ENCODE results near the gene NABP2.

The NABP2 gene

DNA sequence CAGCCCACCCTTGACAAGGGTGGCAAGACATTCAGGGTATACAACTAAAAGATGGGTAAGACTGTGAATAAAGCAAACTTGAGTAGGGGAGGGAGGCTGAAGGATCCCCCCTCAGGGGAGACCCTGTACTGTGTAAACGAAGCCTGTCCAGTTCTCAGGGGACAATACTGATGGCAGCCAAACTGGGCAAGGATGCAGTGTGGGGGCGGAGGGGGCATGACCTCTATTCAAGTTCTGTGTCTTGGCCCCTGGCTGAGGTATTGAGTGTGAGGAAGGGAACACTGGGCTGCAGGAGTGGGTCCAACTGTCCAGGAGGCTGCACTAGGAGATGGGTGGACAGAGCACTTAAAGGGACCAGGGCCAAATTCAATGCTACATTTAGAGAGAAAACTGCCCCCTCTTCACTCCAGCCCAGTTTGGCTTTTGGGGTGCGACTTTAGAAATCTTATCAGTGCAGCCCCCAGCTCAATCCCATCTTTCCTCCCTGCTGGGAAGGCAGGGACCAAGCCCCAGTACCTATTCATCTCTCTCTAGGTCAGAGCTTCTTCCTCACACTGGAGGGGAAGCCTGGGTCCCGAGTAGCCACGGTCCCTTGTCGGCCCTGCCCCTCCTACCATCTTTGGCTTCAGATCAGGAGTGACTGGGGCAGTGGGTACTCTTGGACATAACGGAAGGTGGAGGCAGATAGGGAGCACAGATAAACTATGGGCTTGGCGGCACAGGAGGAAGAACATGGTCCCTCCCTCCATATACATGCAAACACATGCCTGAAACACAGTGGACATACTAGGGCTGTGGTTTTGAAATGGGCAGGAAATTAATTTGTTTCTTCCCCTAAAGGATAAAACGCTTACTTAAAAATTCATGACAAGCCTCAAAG is 17.5 kb downstream of the NABP2 start:
- H3K27ac ChIP-seq: no peak overlapping the region
- no peaks in the 10 kb centered on the region for H3K36me3 ChIP-seq (ENCODE audit: control insufficient read depth, insufficient read depth, low read length)
- TF ChIP-seq CTCF (IDR thresholded peaks at IDR 0.05): no peak
- no peak overlapping the region for H2AFZ ChIP-seq
- H3K4me1 ChIP-seq: no peaks in the 10 kb centered on the region
- H3K9ac ChIP-seq: no peak overlapping the region
- no peak overlapping the region for H3K4me3 ChIP-seq (ENCODE audit: low read depth, low read length)
- H3K79me2 ChIP-seq: no peaks in the 10 kb centered on the region
- no peak overlapping the region for H3K4me2 ChIP-seq (ENCODE audit: low read length)
- H3K27me3 ChIP-seq (ENCODE audit: control insufficient read depth, insufficient read depth, low read length): no peaks in the 10 kb centered on the region
- H3K9me3 ChIP-seq (ENCODE audit: control insufficient read depth, low read length): no peaks in the 10 kb centered on the region

GRCh38 chr12:56242986-56243385 is 18.8 kb downstream of the NABP2 start:
- H3K4me3 ChIP-seq (ENCODE audit: low read depth, low read length): no peak overlapping the region
- no peak overlapping the region for H2AFZ ChIP-seq
- no peak overlapping the region for H3K4me2 ChIP-seq (ENCODE audit: low read length)
- H3K27ac ChIP-seq: no peak overlapping the region
- H3K9ac ChIP-seq: no peak overlapping the region
- no peaks in the 10 kb centered on the region for H3K36me3 ChIP-seq (ENCODE audit: control insufficient read depth, insufficient read depth, low read length)
- no peaks in the 10 kb centered on the region for H3K9me3 ChIP-seq (ENCODE audit: control insufficient read depth, low read length)
- no peak for TF ChIP-seq CTCF (IDR thresholded peaks at IDR 0.05)
- no peaks in the 10 kb centered on the region for H3K27me3 ChIP-seq (ENCODE audit: control insufficient read depth, insufficient read depth, low read length)
- H3K4me1 ChIP-seq: no peaks in the 10 kb centered on the region
- no peaks in the 10 kb centered on the region for H3K79me2 ChIP-seq

GRCh38 chr12:56243731-56244181 is 19.6 kb downstream of the NABP2 start:
- Histone ChIP-seq H3K4me1 (no peaks in the 10 kb centered on the region), H3K9ac (no peak overlapping the region), H3K4me2 (ENCODE audit: low read length) (no peak overlapping the region), H2AFZ (no peak overlapping the region), H3K79me2 (peaks cover 3% of the 10 kb centered on the region), H3K27ac (no peak overlapping the region), H3K27me3 (ENCODE audit: control insufficient read depth, insufficient read depth, low read length) (no peaks in the 10 kb centered on the region), H3K4me3 (ENCODE audit: low read depth, low read length) (no peak overlapping the region), H3K9me3 (ENCODE audit: control insufficient read depth, low read length) (no peaks in the 10 kb centered on the region), H3K36me3 (ENCODE audit: control insufficient read depth, insufficient read depth, low read length) (no peaks in the 10 kb centered on the region)
- TF ChIP-seq CTCF (IDR thresholded peaks at IDR 0.05): no peak

- peaks cover 6% of the 10 kb centered on the region for H3K79me2 ChIP-seq
- H3K4me3 ChIP-seq (ENCODE audit: low read depth, low read length): no peak overlapping the region
- no peak for TF ChIP-seq CTCF (IDR thresholded peaks at IDR 0.05)
- H3K4me2 ChIP-seq (ENCODE audit: low read length): no peak overlapping the region
- H3K9ac ChIP-seq: no peak overlapping the region
- no peaks in the 10 kb centered on the region for H3K27me3 ChIP-seq (ENCODE audit: control insufficient read depth, insufficient read depth, low read length)
- no peaks in the 10 kb centered on the region for H3K9me3 ChIP-seq (ENCODE audit: control insufficient read depth, low read length)
- H2AFZ ChIP-seq: no peak overlapping the region
- no peak overlapping the region for H3K27ac ChIP-seq
- H3K36me3 ChIP-seq (ENCODE audit: control insufficient read depth, insufficient read depth, low read length): no peaks in the 10 kb centered on the region
- no peaks in the 10 kb centered on the region for H3K4me1 ChIP-seq
Observed at GRCh38 chr12:56244494-56244893, 20.4 kb downstream of the NABP2 start.

GRCh38 chr12:56247923-56248322 is 23.8 kb downstream of the NABP2 start:
- Histone ChIP-seq H3K27me3 (ENCODE audit: control insufficient read depth, insufficient read depth, low read length) (no peaks in the 10 kb centered on the region), H3K36me3 (ENCODE audit: control insufficient read depth, insufficient read depth, low read length) (no peaks in the 10 kb centered on the region), H2AFZ (no peak overlapping the region), H3K79me2 (peaks cover 7% of the 10 kb centered on the region), H3K9me3 (ENCODE audit: control insufficient read depth, low read length) (no peaks in the 10 kb centered on the region), H3K4me3 (ENCODE audit: low read depth, low read length) (no peak overlapping the region), H3K4me1 (no peaks in the 10 kb centered on the region), H3K4me2 (ENCODE audit: low read length) (no peak overlapping the region), H3K9ac (no peak overlapping the region), H3K27ac (no peak overlapping the region)
- TF ChIP-seq CTCF (IDR thresholded peaks at IDR 0.05): no peak

All from parathyroid adenoma (tissue), 2 donors.